CD4-positive, alpha-beta T cell treated with Interleukin-10 for 1 hour (primary cell): ENCODE results near the gene NPC2.
"Not testable (repeated sequence)": the region's sequence is repeated elsewhere in the genome, so short reads cannot be mapped to it uniquely, and the experiment has no call there.

Experiments used
- DNase-seq: peaks from one replicate; pipeline ENCODE4 v3.0.0-alpha.2; 2020

Gene NPC2

DNA sequence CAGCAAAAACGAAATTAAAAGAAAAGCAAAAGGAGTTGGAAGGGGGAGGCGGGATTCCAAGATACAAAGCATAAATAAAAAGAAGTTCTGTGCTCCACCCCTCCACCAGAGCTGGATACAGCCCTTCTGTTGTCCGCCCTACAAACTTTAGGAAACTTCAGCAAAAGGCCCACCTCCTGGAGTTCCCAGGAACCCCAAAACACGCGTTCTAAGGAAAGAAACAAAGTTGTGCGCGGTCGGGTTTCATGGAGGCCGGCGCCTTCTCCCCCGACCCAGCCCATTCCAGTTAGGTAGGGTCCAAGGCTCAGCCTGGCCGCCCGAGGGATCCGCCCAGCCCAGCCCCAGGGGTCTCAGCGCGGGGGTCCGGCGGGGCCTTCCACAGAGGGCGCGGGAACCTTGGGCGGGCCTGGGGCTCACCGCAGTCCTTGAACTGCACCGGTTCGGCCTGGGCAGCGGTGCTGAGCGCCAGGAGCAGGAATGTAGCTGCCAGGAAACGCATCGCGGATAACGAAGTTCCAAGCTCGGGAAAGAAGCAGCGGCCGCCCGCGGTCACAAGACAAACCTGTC, at the start of gene NPC2:
Gene NPC2, minus strand, starts transcription at position 530 of the 567 bp plus-strand sequence. Its CDS starts 31 bp downstream, at position 499.
- no peak for DNase-seq

DNA sequence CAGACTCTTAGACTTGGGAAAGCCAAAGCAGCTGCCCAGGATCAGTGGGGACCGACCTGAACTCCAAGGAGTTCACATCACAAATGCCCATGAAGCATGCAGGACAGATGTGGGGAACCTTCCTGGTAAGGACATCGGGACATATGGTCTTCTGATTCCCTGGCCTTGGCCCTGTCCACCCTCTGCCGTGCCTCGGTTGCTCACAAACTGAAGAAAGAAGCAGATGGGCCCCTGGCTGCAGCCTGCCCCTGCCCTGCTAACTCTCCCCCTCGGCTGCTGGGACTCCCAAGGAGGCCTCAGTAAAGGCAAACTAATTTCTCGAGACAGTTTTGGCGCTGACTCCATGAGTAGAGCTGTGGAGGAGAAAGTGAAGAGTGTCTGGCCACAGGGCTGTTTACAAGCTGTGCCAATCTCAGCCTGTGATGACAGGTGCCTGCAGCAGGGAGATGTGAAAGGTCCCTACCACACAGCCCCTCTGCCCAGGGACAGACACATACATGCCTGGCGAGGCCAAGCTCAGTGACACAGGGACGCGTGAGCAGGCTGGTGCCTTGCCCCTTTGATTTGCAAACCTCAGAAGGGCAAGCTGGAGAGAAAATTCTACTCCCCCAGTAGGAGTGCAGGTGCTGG, 49.1 kb upstream of the NPC2 start:
- no peak for DNase-seq

DNA sequence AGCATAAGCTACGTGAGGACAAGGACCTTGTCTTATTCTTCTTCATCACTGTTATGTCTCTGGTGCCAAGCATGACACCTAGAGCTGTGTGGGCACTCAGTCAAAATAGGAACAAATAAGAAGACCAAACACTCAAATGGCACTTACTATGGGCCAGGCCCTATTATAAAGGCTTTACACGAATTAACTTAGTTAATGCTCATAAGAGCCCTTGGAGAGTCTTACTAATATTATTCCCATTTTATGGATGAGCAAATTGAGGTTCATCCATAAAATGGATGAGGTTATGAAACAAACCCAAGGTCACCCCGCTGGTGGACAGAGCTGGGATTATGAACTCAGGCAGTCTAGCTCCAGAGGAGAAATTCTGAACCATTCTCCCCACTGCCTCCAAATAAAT, 48.1 kb upstream of the NPC2 start:
- DNase-seq = no peak

DNA sequence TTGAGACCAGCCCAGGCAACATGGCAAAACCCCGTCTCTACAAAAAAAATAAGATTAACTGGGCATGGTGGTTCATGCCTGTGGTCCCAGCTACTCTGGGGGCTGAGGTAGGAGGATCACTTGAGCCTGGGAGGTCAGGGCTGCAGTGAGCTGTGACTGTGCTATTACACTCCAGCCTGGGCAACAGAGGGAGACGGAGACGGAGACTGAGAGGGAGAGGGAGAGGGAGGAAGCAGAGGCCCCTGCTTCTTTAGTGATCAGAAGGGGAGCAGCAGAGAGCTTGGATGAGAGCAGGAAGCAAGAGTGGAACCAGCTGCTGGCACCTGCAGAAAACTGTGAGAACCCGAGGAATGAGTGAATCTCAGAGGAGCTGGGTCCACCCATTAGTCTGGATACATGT, 46.4 kb upstream of the NPC2 start:
- DNase-seq = no peak

DNA sequence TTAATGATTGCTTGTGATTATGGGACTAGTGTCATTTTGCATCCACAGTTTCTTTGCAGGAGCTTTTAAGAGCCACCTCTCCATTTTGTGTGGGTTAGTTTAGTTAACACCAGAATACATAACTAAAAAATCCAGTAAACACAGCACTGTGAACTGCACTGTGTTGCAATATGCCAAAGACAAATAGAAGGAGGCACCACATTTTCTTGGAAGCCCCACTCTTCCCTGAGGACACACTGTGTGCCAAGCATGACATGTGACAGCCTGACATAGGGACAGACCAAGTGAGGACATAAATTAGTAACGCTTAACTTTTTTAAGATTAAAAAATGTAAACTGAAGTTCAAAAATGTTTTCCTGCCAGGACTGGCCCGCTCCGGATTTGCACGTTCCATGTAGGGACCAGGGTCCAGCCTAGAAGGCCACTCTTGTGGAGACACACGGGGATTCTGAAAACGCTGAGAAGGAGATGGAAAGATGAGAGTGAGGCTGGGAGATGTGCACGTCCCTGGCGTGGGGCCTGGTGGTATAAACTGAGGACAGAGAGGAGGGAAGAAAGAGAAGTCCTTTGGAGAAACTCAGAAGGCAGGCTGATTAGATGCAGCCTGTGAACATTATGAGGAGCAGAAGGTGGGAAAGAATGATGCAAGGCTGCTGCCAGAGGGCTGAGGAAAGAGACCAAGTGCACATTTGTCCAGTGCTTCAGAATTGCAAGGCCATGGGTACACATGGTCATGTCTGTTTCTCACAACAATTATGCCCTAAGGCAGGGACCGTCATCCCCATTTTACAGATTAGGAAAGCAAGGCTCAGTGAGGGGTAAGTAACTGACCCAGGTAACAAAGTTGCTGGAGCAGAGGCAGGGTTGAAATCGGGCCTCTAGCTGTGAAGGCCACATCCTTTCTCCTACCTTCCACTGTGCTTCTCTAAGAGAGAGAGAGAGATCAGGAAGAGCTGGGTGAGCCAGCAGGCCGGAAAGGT, 45.6 kb upstream of the NPC2 start:
- no peak for DNase-seq

DNA sequence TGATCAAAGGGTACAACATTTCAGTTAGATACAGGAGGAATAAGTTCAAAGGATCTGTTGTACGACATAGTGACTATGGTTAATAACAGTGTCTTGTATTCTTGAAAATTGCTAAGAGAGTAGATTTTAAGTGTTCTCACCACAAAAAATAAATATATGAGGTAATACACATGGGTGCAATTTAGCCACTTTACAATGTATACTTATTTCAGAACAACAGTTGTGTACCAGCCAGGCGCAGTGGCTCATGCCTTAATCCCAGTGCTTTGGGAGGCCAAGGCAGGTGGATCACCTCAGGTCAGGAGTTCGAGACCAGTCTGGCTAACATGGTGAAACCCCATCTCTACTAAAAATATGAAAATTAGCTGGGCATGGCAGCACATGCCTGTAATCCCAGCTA, 43.2 kb upstream of the NPC2 start:
- not testable (repeated sequence) for DNase-seq

DNA sequence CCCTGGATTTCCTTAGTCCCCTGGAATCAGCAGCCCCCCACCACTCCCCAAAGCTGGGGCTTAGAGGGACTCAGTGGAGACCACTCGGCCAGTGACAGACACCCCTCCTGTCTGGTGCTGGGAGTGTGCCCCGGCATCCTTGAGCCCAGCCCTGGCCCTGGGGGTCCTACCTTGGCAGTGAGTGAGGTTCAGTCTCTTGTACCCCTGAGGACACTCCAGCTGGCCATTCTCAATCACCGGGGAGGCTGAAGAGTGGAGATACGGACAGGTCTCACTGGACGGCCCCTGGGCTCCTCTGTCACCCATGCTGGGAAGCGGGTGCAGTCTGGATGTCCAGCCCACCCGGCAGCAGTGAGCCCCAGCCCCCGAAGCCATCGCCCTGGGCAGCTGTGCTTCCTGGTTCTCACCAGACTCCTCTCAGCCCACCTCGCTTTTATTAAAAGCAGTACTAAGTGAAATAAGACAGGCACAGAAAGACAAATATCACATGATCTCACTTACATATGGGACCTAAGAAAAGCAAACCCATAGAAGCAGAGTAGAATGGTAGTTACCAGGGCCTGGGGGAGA, 42.7 kb upstream of the NPC2 start:
- DNase-seq = no peak

DNA sequence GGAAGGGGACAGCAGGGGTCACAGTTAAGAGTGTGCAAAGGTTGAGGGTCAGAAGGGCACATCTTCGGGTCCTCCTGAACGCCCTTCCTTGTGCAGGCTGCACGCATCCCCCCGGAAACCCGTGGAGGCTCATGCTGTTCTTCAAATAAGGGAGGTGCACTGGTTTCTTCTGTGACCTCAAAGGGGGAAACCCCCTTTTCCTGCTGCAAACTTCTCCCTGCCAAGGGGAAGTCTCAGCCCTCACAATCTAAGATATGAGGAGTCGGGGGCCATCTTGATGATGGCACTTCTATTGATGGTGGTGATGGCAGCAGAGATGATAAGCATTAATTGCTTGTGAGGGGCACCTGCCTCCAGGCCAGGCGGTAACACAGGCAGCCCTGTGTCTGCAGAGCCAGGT, 40.5 kb upstream of the NPC2 start:
- no peak for DNase-seq

DNA sequence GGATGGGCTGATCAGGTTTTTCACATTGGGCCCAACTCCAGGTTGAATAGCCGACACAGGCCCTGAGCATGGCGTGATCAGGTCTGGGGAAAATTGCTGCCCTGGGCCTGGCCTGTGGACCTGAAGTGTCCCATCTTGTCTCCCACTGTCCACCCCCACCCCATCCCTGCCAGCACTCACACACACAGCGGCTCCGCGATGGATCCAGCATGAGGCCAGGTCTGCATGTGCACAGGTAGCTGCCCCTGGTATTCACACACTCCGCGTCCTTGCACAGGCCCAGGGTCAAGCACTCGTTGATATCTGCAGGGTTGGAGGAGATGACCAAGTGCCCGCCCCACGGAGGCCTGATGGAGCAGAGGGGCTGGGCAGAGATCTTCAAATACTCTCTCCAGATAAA, 39.1 kb upstream of the NPC2 start:
- DNase-seq = no peak

DNA sequence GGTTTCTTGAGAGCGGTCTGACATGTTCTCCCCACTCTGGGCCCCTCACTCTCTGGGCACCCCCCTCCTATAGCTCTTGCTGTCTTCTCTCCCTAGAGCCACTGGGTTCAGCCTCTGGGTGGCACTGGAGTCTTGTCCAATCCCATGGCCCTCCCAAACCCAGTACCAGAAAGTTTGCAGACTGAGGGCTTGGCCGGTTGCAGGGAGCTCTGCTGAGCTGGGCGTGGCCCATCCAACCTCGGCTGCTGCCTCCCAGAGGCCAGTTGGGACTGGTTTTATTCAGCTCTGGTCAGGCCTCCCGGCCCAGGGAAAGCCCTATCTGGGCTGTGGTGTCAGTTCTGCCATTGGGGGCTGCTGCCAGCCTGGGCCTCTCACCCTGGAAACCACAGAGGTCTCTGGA, 38.4 kb upstream of the NPC2 start:
- no peak for DNase-seq

DNA sequence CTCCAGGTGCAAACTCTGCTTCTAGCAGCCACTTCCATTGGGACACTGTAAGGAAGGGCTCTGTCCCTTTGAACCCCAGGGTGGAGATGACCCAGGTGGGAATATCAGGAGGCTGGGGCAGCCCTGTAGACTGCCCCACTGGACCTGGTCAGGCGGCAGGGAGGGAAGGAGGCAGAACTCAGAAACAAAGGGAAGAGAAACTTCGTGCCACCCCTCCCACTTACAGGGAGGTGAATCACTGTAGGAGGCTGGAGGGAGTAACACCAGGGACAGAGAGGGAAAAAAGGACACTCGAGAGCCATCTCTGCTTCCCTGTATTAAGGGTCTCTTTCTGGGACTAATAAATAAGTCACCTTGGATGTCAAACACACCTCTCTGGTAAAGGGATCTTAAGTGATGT, 37.9 kb upstream of the NPC2 start:
- DNase-seq = no peak

DNA sequence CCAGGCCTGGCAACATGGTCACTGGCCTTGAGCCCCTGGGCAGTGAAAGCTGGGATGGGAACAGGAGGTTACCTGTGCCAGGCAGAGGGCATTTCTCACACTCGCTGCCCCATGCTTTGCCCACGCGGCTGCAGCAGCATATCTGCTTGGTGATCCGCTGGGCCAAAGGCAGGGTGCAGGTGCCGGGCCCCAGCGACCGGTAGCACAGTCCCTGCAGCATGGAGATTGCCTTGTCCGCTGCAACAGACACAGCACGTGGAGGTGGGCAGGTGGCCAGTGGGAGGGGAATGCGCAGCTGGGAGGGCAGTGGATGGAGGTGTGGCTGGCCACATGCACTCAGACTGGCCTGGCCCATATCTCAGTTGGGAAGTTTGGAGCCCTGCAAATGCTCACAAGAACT, 35.8 kb upstream of the NPC2 start:
- DNase-seq = no peak

DNA sequence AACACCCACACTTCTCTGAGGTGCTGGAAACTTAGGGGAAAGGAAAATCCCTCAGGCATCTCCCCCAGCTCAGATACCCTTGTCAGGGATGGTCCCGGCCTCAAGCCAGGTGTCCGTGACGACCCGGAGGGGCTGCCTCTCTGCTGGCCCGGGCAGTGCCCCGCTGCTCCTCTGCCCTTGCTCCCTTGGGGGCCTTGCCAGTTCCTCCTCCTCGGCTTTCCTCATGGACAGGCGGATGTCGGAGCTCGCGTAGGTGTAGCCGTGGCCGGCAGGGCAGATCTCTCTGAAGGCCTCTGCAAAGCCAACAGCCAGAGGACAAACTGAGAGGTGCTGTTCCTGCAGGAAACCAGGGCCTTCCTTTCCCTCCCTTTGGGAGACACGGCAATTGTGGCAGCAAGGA, 35.3 kb upstream of the NPC2 start:
- DNase-seq = no peak

DNA sequence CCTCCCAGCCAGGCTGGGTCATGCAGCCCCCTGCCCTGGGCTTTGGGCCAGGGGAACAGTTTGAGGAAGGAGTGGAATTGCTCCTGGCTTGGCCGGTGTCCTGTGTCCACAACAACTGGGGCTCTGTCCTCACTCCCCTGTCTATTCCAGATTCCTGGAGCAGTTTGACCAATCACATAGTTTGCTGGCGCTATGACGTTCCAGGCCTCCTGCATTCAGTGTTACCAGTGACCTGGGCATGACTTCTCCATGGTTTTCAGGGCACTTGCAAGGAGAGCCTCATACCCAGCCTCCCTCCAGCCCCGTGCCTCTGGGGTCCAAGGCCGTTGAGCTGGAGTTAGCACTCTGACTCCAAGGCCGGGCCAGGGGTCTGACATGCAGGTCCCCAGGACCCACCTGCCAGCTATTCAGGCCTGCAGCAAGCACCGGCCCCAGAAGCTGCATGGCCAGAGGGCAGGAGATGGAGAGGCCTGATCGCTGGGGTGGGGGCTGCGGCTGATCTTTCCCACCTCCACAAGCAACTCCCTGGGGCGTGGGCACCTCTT, 34.7 kb upstream of the NPC2 start:
- no peak for DNase-seq

DNA sequence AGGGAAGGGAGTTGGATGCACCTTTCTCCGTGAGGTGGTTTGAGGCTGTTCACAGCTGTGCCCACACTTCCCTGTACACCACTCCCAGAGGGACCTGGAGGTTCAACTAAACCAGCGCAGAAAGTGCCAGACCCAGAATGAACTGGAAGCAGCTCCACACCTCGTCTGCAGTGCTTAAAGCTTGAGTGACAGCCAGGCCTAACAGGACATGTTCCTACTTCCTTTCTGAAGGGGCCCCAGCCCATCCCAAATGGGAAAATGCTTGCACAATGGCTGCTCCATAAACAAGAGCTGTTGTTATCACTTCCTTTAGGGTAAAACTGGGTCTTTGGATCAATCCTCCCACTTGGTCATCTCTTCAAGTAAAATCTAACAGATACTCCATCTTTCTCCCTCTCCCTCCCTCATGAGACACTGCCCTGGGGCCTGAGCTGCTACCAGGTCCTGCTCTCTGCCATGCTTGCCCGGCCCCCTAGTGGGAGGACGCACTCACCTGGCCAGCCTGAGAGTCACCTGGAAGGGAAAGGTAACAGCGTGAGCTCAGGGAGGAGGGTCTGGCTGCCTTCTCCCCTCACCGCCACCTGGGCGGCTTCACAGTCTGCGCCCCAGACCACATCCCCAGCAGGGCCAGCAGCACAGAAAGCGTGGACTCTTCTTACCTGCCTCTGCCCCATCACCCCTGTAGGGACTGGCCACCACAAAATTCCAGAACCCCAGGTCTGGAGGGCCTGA, 33.9 kb upstream of the NPC2 start:
- no peak for DNase-seq

DNA sequence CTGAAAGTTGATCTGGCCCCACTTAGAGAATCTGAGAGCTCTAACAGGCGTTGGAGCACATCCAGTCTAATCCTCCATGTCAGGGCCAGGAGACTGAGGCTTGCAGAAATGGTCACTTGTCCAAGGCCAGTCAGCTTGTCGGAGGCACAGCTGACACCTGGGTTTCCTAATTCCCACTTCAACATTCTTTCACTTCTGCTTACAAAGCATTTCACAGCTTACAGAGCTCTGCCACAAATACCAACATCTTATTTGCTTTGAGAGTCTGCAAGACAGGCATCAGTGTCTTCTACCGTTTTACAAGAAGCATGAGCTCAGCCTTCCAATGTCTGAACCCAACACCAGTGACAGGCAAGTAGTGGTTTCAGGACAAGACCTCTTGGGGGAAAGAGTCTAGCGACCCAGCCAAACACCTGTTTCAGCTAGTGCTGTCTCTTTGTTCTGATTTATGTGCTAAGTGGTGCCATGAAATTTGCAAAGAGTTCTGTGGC, 32.3 kb upstream of the NPC2 start:
- DNase-seq = no peak

DNA sequence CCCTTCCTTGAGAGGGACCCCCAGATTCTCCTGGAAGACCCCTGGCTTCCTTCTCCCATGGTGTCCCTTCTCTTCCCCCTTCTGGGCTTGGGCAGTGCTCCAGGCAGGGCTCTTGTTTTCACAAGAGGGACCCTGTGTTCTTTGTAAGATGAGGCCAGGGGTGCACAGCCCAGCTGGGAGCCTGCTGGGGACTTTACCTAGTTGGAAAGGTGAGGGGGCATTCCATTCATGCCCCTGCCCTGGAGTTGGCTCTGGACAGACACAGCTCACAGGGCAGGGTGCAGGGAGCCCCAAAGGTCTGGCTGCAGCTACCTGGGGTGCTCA, 31.7 kb upstream of the NPC2 start:
- DNase-seq = no peak

DNA sequence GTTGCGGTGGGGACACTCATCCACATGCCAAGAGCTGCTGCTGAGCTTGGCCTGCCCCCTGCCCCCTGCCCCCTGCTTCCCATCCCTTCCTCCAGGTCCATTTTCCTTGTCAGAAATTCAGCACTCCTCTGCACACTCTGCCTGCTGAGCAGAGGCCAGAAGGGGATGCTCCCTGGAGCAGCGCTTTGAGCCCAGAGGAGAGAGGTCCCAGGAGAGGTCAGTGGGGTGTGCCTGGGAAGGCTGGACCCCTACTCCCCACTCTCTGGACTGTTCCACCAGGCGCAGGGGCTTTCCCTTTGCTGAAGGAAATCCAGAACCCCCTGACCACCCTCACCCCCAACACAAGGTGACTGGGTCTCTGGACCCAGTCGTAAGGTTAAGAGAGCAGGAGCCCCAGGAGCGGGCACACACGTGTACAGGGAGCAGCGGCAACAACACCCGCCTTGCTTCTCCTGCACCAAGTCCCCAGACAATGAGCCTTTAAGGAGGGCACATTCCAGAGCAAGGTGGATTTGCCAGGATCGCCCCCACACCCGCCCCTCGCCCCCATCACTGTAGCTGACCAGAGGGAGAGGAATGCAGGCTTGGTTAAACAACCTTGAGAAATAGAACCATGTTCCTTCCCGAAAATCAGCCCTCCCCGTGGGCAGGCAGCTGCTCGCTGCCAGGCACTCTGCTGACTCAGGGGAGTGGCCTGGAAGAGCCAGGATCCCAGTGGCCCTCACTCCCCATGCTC, 31.1 kb upstream of the NPC2 start:
- no peak for DNase-seq

DNA sequence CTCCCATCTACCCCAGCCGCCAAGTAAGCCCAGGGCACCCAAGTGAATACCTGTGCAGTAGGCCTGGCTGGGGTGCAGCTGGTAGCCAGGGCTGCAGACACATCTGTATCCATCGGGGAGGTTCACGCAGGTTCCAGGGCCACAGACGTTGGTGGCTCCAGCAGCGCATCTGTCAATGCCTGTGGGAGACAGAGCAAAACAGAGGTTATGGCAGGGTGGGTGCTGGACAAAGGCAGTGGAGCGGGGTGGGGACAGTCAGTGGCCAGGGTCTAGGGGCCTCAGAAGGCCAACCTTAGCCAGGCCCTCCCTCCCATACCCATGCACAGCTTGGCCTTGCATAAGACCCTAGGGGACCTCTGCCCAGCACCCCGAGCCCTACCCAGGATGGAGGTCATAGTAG, 29.6 kb upstream of the NPC2 start:
- no peak for DNase-seq

DNA sequence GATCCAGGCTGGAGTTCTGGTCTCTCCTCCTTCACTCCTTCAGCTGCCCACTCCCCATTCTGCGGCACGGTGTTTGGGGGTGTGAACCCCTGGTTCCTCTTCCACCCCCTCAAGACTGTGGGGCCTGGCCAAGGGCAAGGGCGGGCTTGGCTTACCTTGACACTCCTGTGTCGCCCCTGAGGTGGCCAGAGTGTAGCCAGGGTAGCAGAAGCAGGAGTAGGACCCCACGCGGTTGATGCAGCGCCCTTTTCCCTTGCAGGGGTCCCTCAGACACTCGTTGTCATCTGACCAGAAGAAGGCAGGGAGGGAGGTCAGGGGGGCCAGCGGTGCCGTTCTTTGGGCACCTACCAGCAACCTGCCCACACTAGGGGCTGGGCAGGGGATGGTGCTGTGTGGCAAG, 28.7 kb upstream of the NPC2 start:
- DNase-seq = no peak

DNA sequence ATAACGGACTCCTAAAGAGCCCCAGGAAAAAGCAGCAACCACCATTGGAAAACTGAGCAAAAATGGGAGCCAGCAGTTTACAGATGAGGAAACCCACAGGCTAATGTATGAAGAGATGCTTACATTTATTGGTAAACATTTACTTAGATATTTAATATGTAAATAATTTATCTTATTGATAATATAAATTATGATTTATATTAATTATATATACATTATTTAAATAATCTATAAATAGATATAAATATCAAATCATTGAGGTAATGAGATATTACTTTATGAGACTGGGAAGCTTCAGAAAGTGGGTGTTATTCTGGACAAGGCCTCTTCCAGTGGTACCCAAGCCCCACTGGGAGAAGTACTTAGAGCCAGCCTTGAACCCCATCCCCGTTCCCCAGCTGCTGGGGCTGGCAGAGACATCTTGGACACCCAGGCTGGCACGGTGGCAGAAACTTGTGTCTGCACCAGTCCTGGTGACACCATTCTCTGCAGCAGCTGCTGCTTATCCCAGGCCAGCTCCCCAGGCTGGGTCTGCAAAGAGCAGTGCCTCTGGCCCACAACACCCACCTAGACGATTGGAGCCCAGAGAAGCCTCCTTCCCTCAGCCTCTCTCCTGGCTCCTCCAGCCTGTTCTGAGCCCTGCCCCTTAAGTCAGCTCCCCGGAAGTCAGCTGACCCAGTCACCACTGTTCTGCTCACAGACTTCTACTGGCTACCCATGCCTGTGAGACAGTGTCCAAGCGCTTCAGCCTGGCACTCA, 26.4 kb upstream of the NPC2 start:
- DNase-seq = no peak
